ENCODE measurements around the gene HUNK. TPM values are rescaled to one million over a fixed set of nuclear protein-coding genes. Genes with fewer than 3 reads are reported as not detected.
"Not testable (repeated sequence)": the region's sequence is repeated elsewhere in the genome, so short reads cannot be mapped to it uniquely, and the experiment has no call there.

Gene HUNK
- total RNA-seq, 4 donors from 2014 or later, result 0.12 to 1.5 (median 0.91) TPM

DNA sequence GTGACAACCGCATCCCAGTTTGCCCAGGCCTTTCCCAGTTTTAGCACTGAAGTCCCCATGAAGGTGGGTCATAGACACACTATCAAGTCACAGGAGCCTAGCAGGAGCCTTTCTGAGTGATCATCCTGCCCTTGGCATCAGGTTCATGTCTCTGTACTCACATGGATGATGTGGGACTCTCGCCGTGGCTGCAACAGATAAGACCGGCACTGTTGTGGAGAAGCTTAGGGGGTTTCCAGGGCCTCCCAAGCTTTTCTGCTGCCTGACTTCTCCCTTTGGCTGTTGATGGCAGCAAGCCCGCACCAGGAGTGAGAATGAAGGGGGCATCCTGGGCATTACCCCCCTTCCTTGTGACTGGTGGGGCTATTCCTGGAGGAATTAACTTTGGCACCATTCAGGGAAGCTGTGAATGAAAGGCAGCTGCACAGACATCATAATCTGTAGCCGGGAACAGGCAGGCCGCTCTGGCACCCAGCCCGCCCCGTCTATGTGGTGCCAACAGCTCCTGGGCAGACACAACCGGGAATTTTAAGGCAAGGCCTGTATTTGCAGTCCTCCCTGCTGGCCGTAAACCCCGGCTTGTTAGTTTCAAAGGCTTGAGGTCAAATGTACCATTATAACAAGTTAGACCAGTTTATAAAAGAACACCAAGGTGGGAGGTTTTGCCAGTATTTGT, 148.6 kb downstream of the HUNK start:
- DNase-seq (ENCODE audit: low spot score) (no peak), ATAC-seq (ENCODE audit: low FRiP score) (peak; percentile 59)

GRCh38 chr21:32022146-32022545, 149.3 kb downstream of the HUNK start:
- no peak for DNase-seq (ENCODE audit: low spot score)
- TF ChIP-seq, protein P1, sequence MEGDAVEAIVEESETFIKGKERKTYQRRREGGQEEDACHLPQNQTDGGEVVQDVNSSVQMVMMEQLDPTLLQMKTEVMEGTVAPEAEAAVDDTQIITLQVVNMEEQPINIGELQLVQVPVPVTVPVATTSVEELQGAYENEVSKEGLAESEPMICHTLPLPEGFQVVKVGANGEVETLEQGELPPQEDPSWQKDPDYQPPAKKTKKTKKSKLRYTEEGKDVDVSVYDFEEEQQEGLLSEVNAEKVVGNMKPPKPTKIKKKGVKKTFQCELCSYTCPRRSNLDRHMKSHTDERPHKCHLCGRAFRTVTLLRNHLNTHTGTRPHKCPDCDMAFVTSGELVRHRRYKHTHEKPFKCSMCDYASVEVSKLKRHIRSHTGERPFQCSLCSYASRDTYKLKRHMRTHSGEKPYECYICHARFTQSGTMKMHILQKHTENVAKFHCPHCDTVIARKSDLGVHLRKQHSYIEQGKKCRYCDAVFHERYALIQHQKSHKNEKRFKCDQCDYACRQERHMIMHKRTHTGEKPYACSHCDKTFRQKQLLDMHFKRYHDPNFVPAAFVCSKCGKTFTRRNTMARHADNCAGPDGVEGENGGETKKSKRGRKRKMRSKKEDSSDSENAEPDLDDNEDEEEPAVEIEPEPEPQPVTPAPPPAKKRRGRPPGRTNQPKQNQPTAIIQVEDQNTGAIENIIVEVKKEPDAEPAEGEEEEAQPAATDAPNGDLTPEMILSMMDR (IDR thresholded peaks at IDR 0.05), result no peak
- no peak for ATAC-seq (ENCODE audit: low FRiP score)

More for the DNA sequence above, 148.6 kb downstream of the HUNK start:
- TF ChIP-seq, protein P1 (IDR thresholded peaks at IDR 0.05), result no peak

GRCh38 chr21:32030146-32030652, 157.4 kb downstream of the HUNK start:
- DNase-seq (ENCODE audit: low spot score) (no peak), ATAC-seq (ENCODE audit: low FRiP score) (no peak)
- TF ChIP-seq, protein P1 (IDR thresholded peaks at IDR 0.05), result no peak

GRCh38 chr21:32034850-32035249, 162.0 kb downstream of the HUNK start:
- TF ChIP-seq, protein P1 (IDR thresholded peaks at IDR 0.05), result no peak
- DNase-seq (ENCODE audit: low spot score) (no peak), ATAC-seq (ENCODE audit: low FRiP score) (no peak)

GRCh38 chr21:32035617-32036016, 162.8 kb downstream of the HUNK start:
- no peak for ATAC-seq (ENCODE audit: low FRiP score)
- TF ChIP-seq, protein P1 (IDR thresholded peaks at IDR 0.05), result no peak

GRCh38 chr21:32036756-32037155, 163.9 kb downstream of the HUNK start:
- no peak for ATAC-seq (ENCODE audit: low FRiP score)
- TF ChIP-seq, protein P1 (IDR thresholded peaks at IDR 0.05), result no peak
- DNase-seq (ENCODE audit: low spot score), result no peak

More at GRCh38 chr21:32035617-32036016, 162.8 kb downstream of the HUNK start:
- DNase-seq (ENCODE audit: low spot score), result no peak

GRCh38 chr21:32038751-32039150, 165.9 kb downstream of the HUNK start:
- DNase-seq (ENCODE audit: low spot score); ATAC-seq (ENCODE audit: low FRiP score): not testable (repeated sequence)
